ENCODE results near the gene PVALEF.
"Not testable (repeated sequence)": the region's sequence is repeated elsewhere in the genome, so short reads cannot be mapped to it uniquely, and the experiment has no call there.

Gene PVALEF

GRCh38 chr17:81221371-81221841 lies 56.1 kb downstream of the PVALEF start:
- TF ChIP-seq CTCF (IDR thresholded peaks at IDR 0.05; ENCODE audit: extremely low read depth, missing control alignments), result no peak

GRCh38 chr17:81221842-81222619 lies 56.7 kb downstream of the PVALEF start:
- no peak for TF ChIP-seq CTCF (IDR thresholded peaks at IDR 0.05; ENCODE audit: extremely low read depth, missing control alignments)
- no peak for DNase-seq (ENCODE audit: low spot score)

More at GRCh38 chr17:81221371-81221841, 56.1 kb downstream of the PVALEF start:
- DNase-seq (ENCODE audit: low spot score), result no peak

- DNase-seq (ENCODE audit: low spot score), result no peak
- no peak for TF ChIP-seq CTCF (IDR thresholded peaks at IDR 0.05; ENCODE audit: extremely low read depth, missing control alignments)
These were observed 57.3 kb downstream of the PVALEF start for GRCh38 chr17:81222620-81222905.

GRCh38 chr17:81222906-81223761 lies 57.8 kb downstream of the PVALEF start, which contains the start of gene CEP131:
TSS of gene CEP131 (minus strand) at chr17:81222965. CDS start at chr17:81220056, 2,909 bp downstream.
- peak; percentile 100 for DNase-seq (ENCODE audit: low spot score)
- no peak for TF ChIP-seq CTCF (IDR thresholded peaks at IDR 0.05; ENCODE audit: extremely low read depth, missing control alignments)

- no peak for DNase-seq (ENCODE audit: low spot score)
These were observed 58.4 kb downstream of the PVALEF start for GRCh38 chr17:81223762-81224130.

GRCh38 chr17:81227630-81228029 lies 62.3 kb downstream of the PVALEF start:
- DNase-seq (ENCODE audit: low spot score), result not testable (repeated sequence)

More at GRCh38 chr17:81223762-81224130, 58.4 kb downstream of the PVALEF start:
- no peak for TF ChIP-seq CTCF (IDR thresholded peaks at IDR 0.05; ENCODE audit: extremely low read depth, missing control alignments)

- DNase-seq (ENCODE audit: low spot score), result peak; percentile 79
- no peak for TF ChIP-seq CTCF (IDR thresholded peaks at IDR 0.05; ENCODE audit: extremely low read depth, missing control alignments)
These were observed 63.1 kb downstream of the PVALEF start for GRCh38 chr17:81228420-81228819.
